GM19455 (cell line): ENCODE data around the gene SYNE4.
"Not testable (repeated sequence)": the region's sequence is repeated elsewhere in the genome, so short reads cannot be mapped to it uniquely, and the experiment has no call there.

Experiments
- ATAC-seq: cut with Tn5 transposase; IDR thresholded peaks from one replicate; pipeline ENCODE4 v1.9.1; 2021; ENCODE audit not compliant: unreplicated experiment

Gene SYNE4

DNA sequence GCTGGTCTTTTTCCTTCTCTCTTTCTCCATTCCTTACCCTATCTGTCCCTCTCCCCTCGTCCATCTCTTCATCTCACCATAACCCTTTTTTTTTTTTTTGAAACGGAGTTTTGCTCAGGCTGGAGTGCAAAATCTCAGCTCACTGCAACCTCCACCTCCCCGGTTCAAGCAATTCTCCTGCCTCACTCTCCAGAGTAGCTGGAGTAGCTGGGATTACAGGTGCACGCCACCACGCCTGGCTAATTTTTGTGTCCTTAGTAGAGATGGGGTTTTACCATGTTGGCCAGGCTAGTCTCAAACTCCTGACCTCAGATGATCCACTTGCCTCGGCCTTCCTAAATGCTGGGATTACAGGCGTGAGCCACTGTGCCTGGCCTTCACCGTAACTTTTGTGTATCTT lies 51.2 kb downstream of the SYNE4 start:
- not testable (repeated sequence) for ATAC-seq

DNA sequence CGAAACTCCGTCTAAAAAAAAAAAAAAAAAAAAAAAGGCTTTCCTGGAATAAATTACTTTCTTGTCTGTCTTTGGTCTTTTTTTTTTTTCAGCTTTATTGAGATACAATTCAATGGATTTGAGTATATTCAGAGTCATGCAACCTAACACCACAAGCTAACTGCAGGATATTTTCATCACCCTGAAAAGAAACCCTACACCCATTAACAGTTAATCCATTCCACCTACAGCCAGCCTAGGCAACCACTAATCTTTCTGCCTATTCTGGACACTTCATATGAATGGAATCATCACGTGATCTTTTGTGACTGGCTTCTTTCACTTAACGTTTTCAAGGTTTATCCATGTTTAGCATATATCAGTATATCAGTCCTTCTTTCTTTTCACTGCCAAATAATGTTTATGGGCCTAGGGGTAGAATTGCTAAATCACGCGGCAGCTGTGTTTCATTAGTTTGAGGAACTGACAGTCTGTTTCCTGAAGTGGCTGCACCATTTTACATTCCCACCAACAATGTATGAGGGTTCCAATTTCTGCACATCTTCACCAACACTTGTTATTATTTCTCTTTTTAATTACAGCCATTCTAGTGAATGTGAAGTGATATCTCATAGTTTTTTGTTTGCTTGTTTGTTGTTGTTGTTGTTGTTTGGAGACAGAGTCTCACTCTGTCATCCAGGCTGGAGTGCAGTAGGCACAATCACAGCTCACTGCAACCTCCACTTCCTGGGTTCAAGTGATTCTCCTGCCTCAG lies 52.6 kb downstream of the SYNE4 start:
- no peak for ATAC-seq
